Tibial artery (tissue), 4 donors: ENCODE measurements around the gene ANKRD55.
"Not testable (repeated sequence)": the region's sequence is repeated elsewhere in the genome, so short reads cannot be mapped to it uniquely, and the experiment has no call there.

Experiments used
- DNase-seq, 2 donors: peaks; one replicate each; pipeline ENCODE4 v3.0.0-alpha.2; 2019
- H3K27ac ChIP-seq, 2 donors: fragments of 200-600 bp; sonication (generic) in 1 of 2; 1 replicate in 1 of 2; 2 replicates in 1 of 2; pipeline ENCODE4 v1.5.1; 2018 to 2019; ENCODE audit warnings: mild to moderate bottlenecking in 1 of 2
- H3K27me3 ChIP-seq, 2 donors: fragments of 200-600 bp; sonication (generic) in 1 of 2; one replicate each; pipeline versions ENCODE4 v1.5.1 to v1.6.0; 2016 to 2019
- H3K36me3 ChIP-seq, 3 donors: fragments of 200-600 bp; sonication (generic) in 2 of 3; one replicate each; pipeline ENCODE4 v1.5.1; 2016 to 2019; ENCODE audit warnings: mild to moderate bottlenecking in 2 of 3
- H3K4me1 ChIP-seq, 4 donors: fragments of 200-600 bp; sonication (generic) in 2 of 4; 1 replicate in 3 of 4; 2 replicates in 1 of 4; pipeline ENCODE4 v1.5.1; 2016 to 2019
- H3K4me3 ChIP-seq, 2 donors: fragments of 200-600 bp; sonication (generic) in 1 of 2; 1 replicate in 1 of 2; 2 replicates in 1 of 2; pipeline ENCODE4 v1.5.1; 2018 to 2019; ENCODE audit warnings: mild to moderate bottlenecking in 2 of 2
- H3K9me3 ChIP-seq, 3 donors: fragments of 200-600 bp; sonication (generic) in 1 of 3; one replicate each; pipeline ENCODE4 v1.5.1; 2016 to 2019
- intact Hi-C: fragments of 100-400 bp; cut with DNase I; formaldehyde crosslinking; loops from one replicate; pipeline ENCODE4 v1.15.0; 2023; ENCODE audit warnings: low total_unique reads
- TF ChIP-seq, protein P1 (sequence below), 2 experiments: fragments of 200-600 bp in 1 of 2; fragments of 450-650 bp in 1 of 2; IDR thresholded peaks; one replicate each; pipeline ENCODE4 v1.5.1; 2017 to 2019; ENCODE audit warnings: antibody characterized with exemption in 2 of 2, mild to moderate bottlenecking in 1 of 2, moderate library complexity in 1 of 2

ANKRD55 gene

DNA sequence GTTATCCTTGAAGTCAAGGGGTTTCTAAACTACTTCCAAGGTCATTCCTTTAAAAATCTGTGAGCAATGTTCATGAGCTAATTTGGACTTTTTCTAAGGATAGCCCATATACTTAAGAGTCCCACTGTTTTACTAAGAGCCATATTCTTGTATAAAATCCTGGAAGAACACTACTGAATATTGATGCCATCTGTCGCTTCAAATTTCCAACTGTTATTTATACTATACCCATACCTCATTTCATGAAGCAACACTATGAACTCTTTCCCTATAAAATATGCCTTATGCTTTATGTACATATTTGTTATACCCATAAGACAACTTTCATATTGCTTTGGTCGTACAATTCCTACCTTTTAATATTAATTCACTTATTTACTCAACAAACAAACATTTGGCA is 12.4 kb upstream of the ANKRD55 start:
- intact Hi-C loops: no loop called here
- peaks cover 0 to 8% (median 0%) of the 10 kb centered on the region in 3 donors for H3K9me3 ChIP-seq
- H3K36me3 ChIP-seq: no peaks in the 10 kb centered on the region
- H3K4me3 ChIP-seq: no peak overlapping the region
- no peaks in the 10 kb centered on the region for H3K27me3 ChIP-seq
- H3K27ac ChIP-seq: no peak overlapping the region
- TF ChIP-seq, protein P1, sequence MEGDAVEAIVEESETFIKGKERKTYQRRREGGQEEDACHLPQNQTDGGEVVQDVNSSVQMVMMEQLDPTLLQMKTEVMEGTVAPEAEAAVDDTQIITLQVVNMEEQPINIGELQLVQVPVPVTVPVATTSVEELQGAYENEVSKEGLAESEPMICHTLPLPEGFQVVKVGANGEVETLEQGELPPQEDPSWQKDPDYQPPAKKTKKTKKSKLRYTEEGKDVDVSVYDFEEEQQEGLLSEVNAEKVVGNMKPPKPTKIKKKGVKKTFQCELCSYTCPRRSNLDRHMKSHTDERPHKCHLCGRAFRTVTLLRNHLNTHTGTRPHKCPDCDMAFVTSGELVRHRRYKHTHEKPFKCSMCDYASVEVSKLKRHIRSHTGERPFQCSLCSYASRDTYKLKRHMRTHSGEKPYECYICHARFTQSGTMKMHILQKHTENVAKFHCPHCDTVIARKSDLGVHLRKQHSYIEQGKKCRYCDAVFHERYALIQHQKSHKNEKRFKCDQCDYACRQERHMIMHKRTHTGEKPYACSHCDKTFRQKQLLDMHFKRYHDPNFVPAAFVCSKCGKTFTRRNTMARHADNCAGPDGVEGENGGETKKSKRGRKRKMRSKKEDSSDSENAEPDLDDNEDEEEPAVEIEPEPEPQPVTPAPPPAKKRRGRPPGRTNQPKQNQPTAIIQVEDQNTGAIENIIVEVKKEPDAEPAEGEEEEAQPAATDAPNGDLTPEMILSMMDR (IDR thresholded peaks at IDR 0.05): no peak
- H3K4me1 ChIP-seq: peaks cover 0 to 14% (median 0%) of the 10 kb centered on the region in 4 donors
- DNase-seq: no peak

DNA sequence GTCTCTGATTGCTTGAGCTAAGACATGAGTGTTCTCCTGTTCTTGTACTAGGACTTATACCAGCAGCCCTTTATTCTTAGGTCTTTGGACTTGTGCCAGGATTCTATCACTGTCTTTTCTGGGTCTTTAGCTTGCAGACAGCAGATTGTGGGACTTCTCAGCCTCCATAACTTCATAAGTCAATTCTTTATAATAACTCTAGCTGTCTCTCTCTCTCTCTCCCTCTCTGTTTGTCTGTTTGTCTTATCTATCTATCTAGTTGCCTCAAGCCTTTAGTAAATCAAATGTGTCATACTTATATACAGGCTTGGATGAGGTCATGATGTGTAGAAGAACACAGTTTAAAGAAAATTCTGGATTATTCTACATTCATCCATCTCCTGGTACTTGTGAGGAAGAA is 11.5 kb upstream of the ANKRD55 start:
- Histone ChIP-seq H3K4me3 (no peak overlapping the region), H3K9me3 (peaks cover 0 to 8% (median 0%) of the 10 kb centered on the region in 3 donors), H3K4me1 (peaks cover 0 to 14% (median 0%) of the 10 kb centered on the region in 4 donors), H3K27me3 (no peaks in the 10 kb centered on the region), H3K27ac (no peak overlapping the region), H3K36me3 (no peaks in the 10 kb centered on the region)
- TF ChIP-seq, protein P1 (IDR thresholded peaks at IDR 0.05): no peak
- no peak for DNase-seq
- intact Hi-C loops: no loop called here

DNA sequence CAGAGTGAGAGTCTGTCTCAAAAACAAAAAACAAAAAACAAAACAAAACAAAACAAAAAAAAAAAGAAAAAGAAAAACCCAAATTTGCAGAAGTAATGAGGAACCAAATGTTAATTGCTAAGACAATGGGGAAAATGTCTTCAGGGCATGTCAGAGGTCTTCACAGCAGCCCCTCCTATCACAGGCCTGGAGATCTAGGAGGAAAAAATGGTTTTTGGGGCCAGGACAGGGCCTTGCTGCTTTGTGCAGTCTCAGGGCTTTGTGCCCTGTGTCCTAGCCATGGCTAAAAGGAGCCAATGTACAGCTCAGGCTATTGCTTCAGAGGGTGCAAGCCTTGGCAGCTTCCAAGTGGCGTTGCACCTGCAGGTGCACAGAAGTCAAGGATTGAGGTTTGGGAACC is 9.1 kb upstream of the ANKRD55 start:
- H3K4me1 ChIP-seq, H3K4me3 ChIP-seq, DNase-seq, intact Hi-C loops, H3K27ac ChIP-seq, H3K27me3 ChIP-seq, H3K36me3 ChIP-seq: not testable (repeated sequence)
- H3K9me3 ChIP-seq: peaks cover 0 to 15% (median 0%) of the 10 kb centered on the region in 3 donors

DNA sequence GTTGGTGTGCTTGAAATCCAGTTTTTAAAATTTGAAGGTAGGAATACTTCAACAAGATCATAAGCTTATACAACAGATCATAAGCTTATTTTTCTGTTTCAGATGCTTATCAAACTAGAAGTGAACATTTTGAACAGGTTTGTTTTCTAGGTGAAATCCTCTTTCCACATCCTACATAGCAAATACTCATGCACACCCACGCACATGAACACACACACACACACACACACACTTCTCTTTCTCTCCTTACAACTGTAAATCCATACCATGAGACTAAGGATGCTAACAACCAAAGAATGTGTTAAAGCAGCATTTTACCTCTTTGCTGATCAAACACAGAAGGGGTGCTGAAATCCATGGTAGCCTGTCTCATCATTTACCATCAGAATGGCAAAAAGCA is 592 bp downstream of the ANKRD55 start:
- Histone ChIP-seq H3K4me3 (no peak overlapping the region), H3K4me1 (no peaks in the 10 kb centered on the region), H3K36me3 (no peaks in the 10 kb centered on the region), H3K9me3 (no peaks in the 10 kb centered on the region), H3K27ac (no peak overlapping the region), H3K27me3 (peaks cover 0 to 2% of the 10 kb centered on the region in 2 donors)
- TF ChIP-seq, protein P1 (IDR thresholded peaks at IDR 0.05): no peak
- DNase-seq: no peak
- intact Hi-C loops: no loop called here

DNA sequence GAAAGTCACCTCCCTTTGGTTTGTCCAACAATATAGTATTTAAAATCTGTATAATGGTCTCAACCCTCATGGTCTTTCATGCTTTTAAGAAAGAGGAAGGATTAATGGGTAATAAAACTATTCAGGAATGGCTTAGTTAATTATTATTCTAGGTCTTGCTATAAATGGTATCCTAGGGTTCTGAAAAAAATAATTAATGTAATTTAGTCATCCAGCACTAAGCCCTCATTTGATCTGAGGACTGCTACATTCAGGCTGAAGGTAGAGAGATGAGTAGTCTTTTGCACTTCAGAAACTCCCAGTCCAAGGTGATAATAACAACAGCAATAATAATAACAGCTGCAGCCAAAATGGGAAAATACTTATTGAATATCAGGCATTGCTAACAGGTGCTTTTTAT is 2.6 kb downstream of the ANKRD55 start:
- H3K4me3 ChIP-seq: no peak overlapping the region
- TF ChIP-seq, protein P1 (IDR thresholded peaks at IDR 0.05): no peak
- peaks cover 0 to 2% of the 10 kb centered on the region in 2 donors for H3K27me3 ChIP-seq
- no peaks in the 10 kb centered on the region for H3K4me1 ChIP-seq
- H3K27ac ChIP-seq: no peak overlapping the region
- H3K36me3 ChIP-seq: no peaks in the 10 kb centered on the region
- no peak for DNase-seq
- intact Hi-C loops: no loop called here
- H3K9me3 ChIP-seq: no peaks in the 10 kb centered on the region

DNA sequence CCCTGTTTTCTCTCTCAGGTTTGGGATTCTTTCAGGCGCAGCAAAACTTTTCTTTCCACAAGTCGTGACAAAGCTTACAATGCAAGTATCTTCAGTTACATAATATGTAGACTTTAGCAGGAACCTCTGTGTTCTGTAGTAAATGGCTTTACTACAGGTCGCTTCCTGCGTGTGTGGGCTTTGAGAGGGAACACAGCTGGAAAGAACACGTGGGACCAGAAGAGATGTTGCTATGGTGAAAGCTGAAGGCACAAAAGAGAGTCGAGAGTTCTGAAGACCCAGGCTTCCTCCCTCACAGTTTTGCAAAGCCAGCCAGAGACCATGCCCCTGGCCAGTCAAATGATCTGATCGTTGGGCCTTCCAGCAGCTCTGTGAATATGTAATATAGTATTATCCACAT is 4.0 kb downstream of the ANKRD55 start:
- H3K27me3 ChIP-seq: peaks cover 0 to 2% of the 10 kb centered on the region in 2 donors
- H3K4me3 ChIP-seq: no peak overlapping the region
- TF ChIP-seq, protein P1 (IDR thresholded peaks at IDR 0.05): no peak
- H3K4me1 ChIP-seq: no peaks in the 10 kb centered on the region
- no peak for DNase-seq
- H3K36me3 ChIP-seq: no peaks in the 10 kb centered on the region
- intact Hi-C loops: no loop called here
- no peaks in the 10 kb centered on the region for H3K9me3 ChIP-seq
- H3K27ac ChIP-seq: no peak overlapping the region
